H1 (cell line): ENCODE data around the gene PTGDR2. TPM values are rescaled to one million over a fixed set of nuclear protein-coding genes. Genes with fewer than 3 reads are reported as not detected.

Source experiments
- CHD7 ChIP-seq: fragments of 300-600 bp; sonication (generic); IDR thresholded peaks from 2 replicates; pipeline ENCODE4 v1.7.1; 2012; ENCODE audit warnings: low read length, moderate library complexity, mild to moderate bottlenecking, inconsistent platforms; ENCODE audit not compliant: insufficient replicate concordance
- EP300 ChIP-seq, 2 experiments: IDR thresholded peaks; 1 replicate in 1 of 2; 2 replicates in 1 of 2; pipeline ENCODE4 v1.6.1; 2011 to 2012; ENCODE audit warnings: low read depth in 2 of 2, low read length in 2 of 2, mild to moderate bottlenecking in 2 of 2, borderline replicate concordance in 1 of 2, inconsistent platforms in 1 of 2, moderate library complexity in 1 of 2
- EZH2 ChIP-seq: fragments of 200-600 bp; sonication (generic); IDR thresholded peaks from 2 replicates; pipeline ENCODE4 v1.7.1; 2012; ENCODE audit warnings: low read depth, mild to moderate bottlenecking, moderate library complexity, low read length, inconsistent platforms; ENCODE audit not compliant: severe bottlenecking
- RFX5 ChIP-seq: IDR thresholded peaks from 2 replicates; pipeline ENCODE4 v1.6.1; 2011; ENCODE audit warnings: low read depth, low read length, improper control_type of control experiment, borderline replicate concordance
- SIX5 ChIP-seq: IDR thresholded peaks from 2 replicates; pipeline ENCODE4 v1.6.1; 2011; ENCODE audit warnings: mild to moderate bottlenecking, low read depth, low read length
- TCF12 ChIP-seq: IDR thresholded peaks from 2 replicates; pipeline ENCODE4 v1.6.1; 2011; ENCODE audit warnings: low read depth, mild to moderate bottlenecking, low read length
- polyA plus RNA-seq, 7 experiments: library from polyadenylated mRNA; depleted of rRNA in 3 of 7; stranded (reverse) in 5 of 7; unstranded in 2 of 7; fragments of >200 nt in 5 of 7; fragments of 200-250 nt in 2 of 7; gene quantifications; 1 replicate in 5 of 7; 2 replicates in 1 of 7; 4 replicates in 1 of 7; pipeline versions ENCODE4 v1.2.1 to v1.2.3, GENCODE V29; 2011 to 2013; ENCODE audit warnings: missing spikeins in 2 of 7, mixed read lengths in 2 of 7
- total RNA-seq: library from RNA; stranded (reverse); fragmentation: NEBNext Ultra II Directional; extraction: Animal tissue kit (Norgen Biotek cat#: 25700); gene quantifications from 2 replicates; pipeline ENCODE4 v1.2.1, GENCODE V29; 2021

The PTGDR2 gene
- total and polyA plus RNA-seq, 2 of the 8 experiments (the other 6 are each of a cell fraction or from before 2014, with no cell fraction given), result 0.20 TPM; not detected in 1

GRCh38 chr11:60810569-60810968 is 45.2 kb downstream of the PTGDR2 start (continued):
- TF ChIP-seq CHD7 (no peak), EP300 (IDR thresholded peaks at IDR 0.05; ENCODE audit: borderline replicate concordance in 1 of 2, low read depth in 2 of 2, low read length in 2 of 2) (no peak), EZH2 (no peak), RFX5 (no peak), TCF12 (no peak), SIX5 (no peak)
